GM21447 (cell line): Measurements from ENCODE around the gene BOC.

Source experiments
- ATAC-seq: cut with Tn5 transposase; IDR thresholded peaks from one replicate; pipeline ENCODE4 v1.9.1; 2021; ENCODE audit not compliant: unreplicated experiment

Gene BOC

GRCh38 chr3:113185194-113185835 is 26.0 kb upstream of the BOC start:
- ATAC-seq, result no peak

- ATAC-seq, result no peak
Measured at GRCh38 chr3:113186566-113186965, 24.8 kb upstream of the BOC start.

DNA sequence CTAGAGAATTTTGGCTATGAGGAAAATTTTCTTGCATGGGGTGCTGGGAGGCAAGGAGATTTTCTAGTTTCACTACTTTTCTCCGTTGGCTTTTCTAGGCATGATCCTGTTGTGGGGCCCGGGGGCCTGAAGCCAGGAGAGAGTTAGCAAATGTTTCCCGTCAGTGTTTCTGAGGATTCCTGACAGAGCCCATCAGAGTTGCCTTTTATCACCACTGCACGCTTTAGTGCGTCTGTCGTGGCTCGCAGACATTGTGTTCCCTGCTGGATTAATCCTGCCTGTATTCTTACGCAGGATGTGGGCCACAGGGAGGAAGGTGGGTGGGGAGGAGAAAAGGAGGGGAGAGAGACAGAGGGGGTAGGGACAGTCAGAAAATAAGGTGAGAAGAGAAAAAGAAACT is 18.1 kb upstream of the BOC start:
- no peak for ATAC-seq

DNA sequence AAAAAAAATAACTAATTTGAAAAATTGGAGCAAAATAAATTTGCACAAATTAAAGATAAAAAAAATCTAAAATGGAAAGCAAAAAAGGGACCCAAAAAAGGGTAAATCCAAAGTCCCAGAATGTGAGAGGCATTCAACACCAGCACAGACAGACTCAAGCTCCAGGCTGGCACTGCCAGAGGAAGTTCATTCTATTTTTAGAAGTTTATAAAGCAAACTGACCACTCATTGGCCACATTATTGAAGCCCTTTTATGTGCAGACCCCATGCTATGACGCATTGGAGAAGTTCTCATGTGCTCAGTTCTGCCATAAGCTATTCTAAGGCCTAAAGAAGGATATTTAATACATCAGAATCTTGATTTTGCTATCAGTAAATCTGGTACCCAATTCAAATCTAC is 17.6 kb upstream of the BOC start:
- ATAC-seq, result no peak

- no peak for ATAC-seq
Measured at GRCh38 chr3:113194823-113195401, 16.4 kb upstream of the BOC start.

DNA sequence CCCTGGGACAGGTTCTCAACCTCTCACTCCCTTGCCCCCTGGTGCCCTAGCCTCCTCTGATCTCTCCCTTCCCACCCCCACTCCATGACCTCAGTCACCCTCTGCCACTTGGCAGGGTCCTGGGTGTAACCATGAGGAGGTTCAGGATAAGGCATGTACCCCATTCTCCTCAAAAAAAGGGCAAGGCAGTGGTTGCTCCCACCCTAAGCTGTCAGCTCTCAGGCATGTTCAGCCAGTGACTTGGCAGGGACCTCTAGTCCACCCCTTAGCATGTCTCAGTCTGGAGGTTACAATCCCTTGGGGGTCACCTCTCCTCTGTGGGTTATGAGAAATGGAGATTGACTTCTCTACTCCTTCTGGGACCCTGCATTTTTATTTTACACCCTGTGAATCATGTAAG is 11.0 kb upstream of the BOC start:
- no peak for ATAC-seq

GRCh38 chr3:113200946-113201345 is 10.4 kb upstream of the BOC start:
- no peak for ATAC-seq

- no peak for ATAC-seq
Measured at GRCh38 chr3:113204371-113204770, 7.0 kb upstream of the BOC start.

DNA sequence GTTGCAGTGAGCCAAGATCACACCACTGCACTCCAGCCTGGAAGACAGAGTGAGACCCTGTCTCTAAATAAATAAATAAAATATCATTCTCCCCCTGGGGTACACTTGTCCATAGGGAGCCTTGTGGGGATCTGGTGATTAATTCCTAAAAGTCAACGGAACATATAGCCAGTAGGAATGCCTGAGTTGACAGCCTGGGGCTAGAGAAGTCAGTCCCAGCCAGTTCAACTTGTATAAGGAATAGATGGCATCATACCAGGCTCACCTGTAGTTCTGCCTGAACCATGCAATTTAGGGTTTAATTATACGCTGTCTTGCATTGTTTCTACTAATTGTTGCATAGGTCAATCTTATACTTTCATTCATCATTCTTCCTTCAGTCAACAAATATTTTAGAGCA is 5.9 kb upstream of the BOC start:
- no peak for ATAC-seq

GRCh38 chr3:113210604-113211329 is 590 bp upstream of the BOC start:
- ATAC-seq, result no peak

DNA sequence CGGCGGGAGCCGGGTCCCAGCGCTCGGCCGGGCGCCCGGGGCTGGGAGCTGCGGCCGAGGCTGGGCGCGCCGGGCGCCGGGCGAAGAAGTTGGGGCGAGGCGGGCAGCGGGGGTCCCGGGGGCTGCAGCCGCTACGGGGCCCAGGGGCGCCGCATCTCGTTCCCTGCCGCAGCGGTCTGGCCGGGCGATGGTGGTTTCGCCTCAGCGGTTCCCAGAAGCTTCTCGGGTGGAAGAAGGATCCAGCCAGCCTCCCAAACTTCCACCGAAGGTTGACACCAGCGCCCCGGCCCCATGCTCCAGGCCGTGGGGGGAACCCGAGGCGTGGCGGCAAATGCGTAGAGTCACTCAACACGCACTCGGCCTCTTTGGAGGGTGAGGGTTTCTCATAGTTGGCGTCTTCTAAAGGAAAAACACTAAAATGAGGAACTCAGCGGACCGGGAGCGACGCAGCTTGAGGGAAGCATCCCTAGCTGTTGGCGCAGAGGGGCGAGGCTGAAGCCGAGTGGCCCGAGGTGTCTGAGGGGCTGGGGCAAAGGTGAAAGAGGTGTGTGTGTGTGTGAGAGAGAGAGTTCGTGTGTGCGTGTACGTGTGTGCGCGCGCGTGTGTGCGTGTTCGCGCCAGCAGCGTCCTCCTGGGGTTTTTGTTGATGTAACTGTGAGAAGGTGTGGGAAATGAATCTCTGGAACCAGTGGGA is 940 bp downstream of the BOC start:
- ATAC-seq, result no peak

GRCh38 chr3:113212844-113213375 is 1.6 kb downstream of the BOC start:
- no peak for ATAC-seq

GRCh38 chr3:113213896-113214587 is 2.7 kb downstream of the BOC start:
- ATAC-seq, result no peak

GRCh38 chr3:113214917-113215595 is 3.7 kb downstream of the BOC start:
- ATAC-seq, result no peak

GRCh38 chr3:113216393-113216792 is 5.0 kb downstream of the BOC start:
- no peak for ATAC-seq

GRCh38 chr3:113218011-113218680 is 6.8 kb downstream of the BOC start:
- ATAC-seq, result no peak

- ATAC-seq, result no peak
Measured at GRCh38 chr3:113218681-113219045, 7.3 kb downstream of the BOC start.

DNA sequence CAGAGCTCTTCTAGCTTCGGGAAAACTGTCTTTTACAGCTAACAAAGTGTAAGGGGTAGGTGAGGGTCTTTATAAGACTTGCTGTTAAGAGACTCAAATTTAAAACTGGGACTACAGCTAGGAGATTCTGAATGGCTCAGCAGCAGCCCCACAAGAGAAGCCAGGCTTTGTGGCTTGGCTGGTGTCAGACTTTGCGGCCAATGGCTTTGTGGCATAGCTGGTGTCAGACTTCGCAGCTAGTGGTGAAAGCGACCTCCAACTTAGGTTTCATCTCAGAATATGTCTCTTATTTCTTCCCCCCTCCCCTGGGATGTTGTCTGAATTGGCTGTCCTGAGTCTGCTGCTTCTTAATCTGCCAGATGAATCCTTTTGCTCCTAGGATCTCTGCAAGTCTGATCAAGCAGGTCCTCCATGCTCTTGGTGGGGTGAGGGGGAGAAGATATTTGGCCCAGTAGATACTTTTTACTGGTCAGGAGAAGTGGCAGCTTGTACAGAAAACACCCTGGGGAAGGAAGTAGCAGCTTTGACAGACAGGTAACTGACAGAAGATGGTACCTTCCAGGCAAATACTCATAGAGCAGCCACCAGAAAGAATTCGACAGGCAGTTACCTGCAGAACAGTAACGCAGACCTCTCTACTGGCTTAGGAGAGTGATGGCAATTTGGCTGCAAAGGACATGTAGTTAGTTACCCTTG is 8.4 kb downstream of the BOC start:
- ATAC-seq, result no peak

DNA sequence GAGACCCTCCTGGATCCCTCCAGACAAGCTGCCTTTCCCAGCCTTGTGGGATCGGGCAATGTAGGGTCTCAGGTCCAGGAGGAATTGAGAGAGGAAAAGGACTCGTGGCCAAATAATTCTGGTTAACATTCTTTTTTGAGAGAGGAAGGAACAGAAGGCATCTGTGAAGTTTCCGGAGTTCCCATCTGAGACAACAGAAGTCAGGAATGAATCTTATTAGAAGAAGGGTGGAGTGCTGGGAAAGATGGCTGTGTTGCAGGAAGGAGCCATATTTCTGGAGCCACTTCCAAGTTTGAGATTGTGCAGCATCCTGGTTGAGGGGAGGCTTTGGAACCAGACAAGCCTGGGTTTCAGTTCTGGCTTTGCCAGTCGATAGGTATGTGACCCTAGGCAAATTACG is 9.4 kb downstream of the BOC start:
- ATAC-seq, result no peak
